RWPE1 (cell line): ENCODE results near the gene LRMDA.

Source experiments
- CTCF ChIA-PET: fragments of 350-600 bp; sonication (Branson Sonifier 250); formaldehyde crosslinking; extraction: SDS; loops from one replicate; lab custom pipeline; 2021; lab: Yijun Ruan, JAX
- POLR2A ChIA-PET: fragments of 400-600 bp; formaldehyde crosslinking; extraction: SDS; loops from one replicate; lab custom pipeline; 2020; ENCODE audit warnings: antibody characterized with exemption; ENCODE audit not compliant: low non-redundant PET; lab: Yijun Ruan, JAX
- DNase-seq: peaks from one replicate; pipeline ENCODE4 v3.0.0; 2012; ENCODE audit warnings: low spot score
- H3K27ac ChIP-seq: fragments of 450-650 bp; 2 replicates; pipeline ENCODE4 v1.5.1; 2017
- TF ChIP-seq, protein P1 (sequence below): fragments of 450-650 bp; conservative IDR thresholded peaks from 2 replicates; pipeline ENCODE4 v1.5.1; 2017; ENCODE audit warnings: low read depth, mild to moderate bottlenecking

LRMDA gene

DNA sequence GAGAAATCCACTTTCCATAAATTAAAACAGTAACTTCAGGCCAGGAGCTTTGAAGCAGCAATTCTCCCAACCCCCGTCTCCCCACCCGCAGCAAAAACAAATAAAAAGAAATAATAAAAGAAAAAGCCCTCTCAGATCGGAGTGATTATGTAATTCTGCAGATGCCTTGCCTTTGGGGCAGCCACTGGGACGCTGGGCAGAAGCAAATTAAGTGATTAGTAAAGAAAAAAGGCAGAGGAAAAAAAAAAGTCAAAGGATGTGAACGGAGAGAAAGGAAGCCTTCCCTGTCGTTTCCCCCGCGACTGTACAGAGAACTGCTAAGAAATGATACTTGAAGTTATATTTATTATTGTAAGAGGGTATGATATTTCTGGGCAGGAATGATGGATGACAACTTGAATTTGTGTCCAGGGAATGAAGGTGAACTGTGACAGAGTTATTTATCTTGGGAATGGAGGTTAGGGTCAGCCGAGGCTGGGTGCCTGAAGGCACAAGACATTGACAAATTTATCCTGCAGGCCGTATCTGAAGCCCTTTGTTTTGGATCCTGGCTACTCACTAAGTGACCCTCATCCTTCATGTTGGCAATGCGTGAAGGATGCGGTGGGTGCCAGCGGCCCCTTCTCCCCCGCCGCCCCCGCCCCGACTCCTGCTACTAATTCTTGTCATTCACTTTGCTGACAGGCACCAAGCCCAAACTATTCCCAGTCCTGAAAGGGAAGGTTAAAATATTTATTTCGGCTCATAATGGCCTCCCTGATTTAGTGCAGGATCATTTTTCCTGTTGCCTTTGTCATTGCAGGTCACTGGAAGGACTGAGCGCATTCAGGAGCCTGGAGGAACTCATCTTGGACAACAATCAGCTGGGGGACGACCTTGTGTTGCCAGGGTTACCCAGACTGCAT, 604.0 kb downstream of the LRMDA start:
- ChIA-PET CTCF (interaction anchor here (0.6 to 1.6 kb wide), 6 partner anchors 10 to 1000 kb away, joined by 3 to 12 read pairs (median 4); no protein-coding TSS in a partner anchor), POLR2A (no interaction called here)
- no peak overlapping the region for H3K27ac ChIP-seq
- no peak for DNase-seq
- TF ChIP-seq, protein P1, sequence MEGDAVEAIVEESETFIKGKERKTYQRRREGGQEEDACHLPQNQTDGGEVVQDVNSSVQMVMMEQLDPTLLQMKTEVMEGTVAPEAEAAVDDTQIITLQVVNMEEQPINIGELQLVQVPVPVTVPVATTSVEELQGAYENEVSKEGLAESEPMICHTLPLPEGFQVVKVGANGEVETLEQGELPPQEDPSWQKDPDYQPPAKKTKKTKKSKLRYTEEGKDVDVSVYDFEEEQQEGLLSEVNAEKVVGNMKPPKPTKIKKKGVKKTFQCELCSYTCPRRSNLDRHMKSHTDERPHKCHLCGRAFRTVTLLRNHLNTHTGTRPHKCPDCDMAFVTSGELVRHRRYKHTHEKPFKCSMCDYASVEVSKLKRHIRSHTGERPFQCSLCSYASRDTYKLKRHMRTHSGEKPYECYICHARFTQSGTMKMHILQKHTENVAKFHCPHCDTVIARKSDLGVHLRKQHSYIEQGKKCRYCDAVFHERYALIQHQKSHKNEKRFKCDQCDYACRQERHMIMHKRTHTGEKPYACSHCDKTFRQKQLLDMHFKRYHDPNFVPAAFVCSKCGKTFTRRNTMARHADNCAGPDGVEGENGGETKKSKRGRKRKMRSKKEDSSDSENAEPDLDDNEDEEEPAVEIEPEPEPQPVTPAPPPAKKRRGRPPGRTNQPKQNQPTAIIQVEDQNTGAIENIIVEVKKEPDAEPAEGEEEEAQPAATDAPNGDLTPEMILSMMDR: no peak

DNA sequence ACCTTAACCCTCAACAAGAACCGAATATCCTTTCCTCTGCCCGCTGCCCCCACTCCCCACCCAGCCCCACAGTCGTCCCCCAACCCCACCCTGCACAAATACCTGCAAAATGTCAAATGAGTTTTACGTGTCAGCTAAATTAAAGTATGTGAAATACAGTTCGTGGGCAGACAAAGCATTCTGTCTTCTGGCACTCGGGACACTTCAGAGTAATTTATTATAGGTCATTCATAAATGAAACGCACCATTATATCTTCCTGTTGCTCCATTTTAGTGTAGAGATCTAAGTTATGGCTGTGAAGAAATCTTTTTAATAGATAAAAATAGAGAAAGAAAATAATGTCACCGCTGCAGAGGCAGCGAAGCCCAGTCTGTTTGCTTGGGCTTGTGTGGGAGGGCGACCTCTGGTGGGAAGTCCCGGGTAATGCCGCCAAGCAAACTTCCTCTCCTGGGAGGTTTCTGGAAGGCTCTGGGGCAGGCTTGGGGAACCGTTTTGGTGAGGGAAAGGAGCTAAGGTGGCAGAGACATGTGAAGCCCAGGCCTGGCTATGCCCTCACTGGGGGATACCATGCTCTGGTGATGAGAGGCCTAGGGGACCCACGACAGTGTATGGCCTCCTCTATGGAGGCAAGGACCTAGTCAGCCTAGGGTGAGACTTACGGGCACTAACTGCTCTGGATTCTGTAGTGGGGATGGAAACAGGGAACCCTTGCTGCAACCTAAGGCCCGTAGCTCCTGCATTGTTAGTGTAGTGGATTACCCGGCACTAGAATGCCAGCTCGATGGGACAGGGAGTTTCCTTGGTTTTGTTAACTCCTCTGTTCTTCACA, 604.9 kb downstream of the LRMDA start:
- ChIA-PET CTCF (interaction anchor here (0.5 to 1.6 kb wide), 23 partner anchors 9 to 999 kb away, joined by 3 to 12 read pairs (median 4); partner anchors contain the start of gene ZNF503), POLR2A (no interaction called here)
- peak; percentile 78 for DNase-seq
- TF ChIP-seq, protein P1: peak; percentile 91
- H3K27ac ChIP-seq: no peak overlapping the region

DNA sequence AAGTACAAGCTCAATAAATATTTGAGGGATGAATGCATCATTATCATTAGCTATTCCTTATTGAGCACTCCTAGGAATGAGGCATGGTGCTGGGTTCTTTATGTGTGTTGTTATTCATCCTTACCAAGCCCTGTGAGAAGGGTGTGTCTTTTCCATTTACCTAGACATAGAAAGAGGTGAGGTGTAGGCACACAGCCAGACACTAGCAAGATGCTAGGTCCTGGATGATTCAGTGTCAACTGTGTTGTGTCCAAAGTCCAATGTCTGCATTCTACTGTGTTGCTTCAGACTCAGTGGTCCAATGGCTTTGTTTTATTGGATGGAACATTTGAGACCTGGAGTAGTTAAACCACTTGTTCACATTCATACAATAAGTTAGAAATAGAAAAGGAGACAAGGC, 605.5 kb downstream of the LRMDA start:
- POLR2A ChIA-PET: no interaction called here
- DNase-seq: no peak
- no peak overlapping the region for H3K27ac ChIP-seq
- CTCF ChIA-PET: interaction anchor here (0.5 to 1.6 kb wide), 20 partner anchors 9 to 893 kb away, joined by 3 to 12 read pairs (median 4); partner anchors contain the start of gene ZNF503
- TF ChIP-seq, protein P1: no peak

DNA sequence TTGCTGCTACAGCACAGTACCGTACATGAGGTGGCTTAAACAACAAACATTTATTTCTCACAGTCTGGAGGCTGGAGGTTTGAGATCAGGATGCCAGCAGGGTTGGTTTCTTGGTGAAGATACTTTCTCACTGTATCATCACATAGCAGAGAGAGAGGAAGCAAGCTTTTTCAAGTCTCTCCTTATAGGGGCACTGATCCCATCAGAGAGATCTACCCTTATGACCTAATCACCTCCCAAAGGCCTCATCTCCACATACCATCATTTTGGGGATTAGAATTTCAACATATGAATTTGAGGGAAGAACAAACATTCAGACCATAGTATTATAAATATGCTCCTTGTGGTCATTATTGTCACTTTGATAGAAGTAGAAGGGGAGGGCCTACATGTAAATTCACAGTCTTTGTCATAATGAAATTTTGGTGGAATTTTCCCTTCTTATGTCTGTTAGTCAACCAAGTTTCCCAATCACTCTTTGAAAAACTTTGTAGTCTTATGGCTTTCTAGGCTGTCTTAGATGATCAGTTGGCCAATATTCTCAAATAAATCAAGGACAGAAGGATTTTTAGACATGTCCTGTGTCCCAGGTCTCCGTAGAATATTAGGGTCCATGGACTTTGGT, 606.2 kb downstream of the LRMDA start:
- no peak for DNase-seq
- H3K27ac ChIP-seq: no peak overlapping the region
- ChIA-PET CTCF (interaction anchor here (0.6 to 1.6 kb wide), 3 partner anchors 135 to 638 kb away, joined by 3 to 8 read pairs (median 6); partner anchors contain the start of gene ZNF503), POLR2A (no interaction called here)
- TF ChIP-seq, protein P1: no peak

DNA sequence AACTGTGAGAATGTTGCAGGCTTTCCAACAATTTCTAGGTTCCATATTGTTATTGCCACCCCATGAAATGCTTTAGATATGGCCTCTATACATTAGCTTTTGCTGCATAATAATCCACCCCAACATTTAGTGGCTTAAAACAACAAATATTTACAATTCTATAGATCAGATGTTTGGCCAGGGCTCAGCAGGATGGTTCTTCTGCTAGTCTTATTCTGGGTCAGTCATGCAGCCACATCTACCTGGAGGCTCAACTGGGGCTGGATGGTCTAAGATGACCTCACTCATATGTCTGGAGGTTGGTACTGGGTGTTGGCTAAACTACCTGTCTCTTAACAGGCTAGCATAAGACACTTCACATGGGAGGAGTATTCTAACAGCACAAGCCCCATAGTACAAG, 607.3 kb downstream of the LRMDA start:
- POLR2A ChIA-PET: no interaction called here
- CTCF ChIA-PET: no interaction called here
- no peak for DNase-seq
- no peak overlapping the region for H3K27ac ChIP-seq
- TF ChIP-seq, protein P1: no peak
